Neural progenitor cell (in vitro differentiated cells): ENCODE results near the gene PIWIL4. TPM values are rescaled to one million over a fixed set of nuclear protein-coding genes. Genes with fewer than 3 reads are reported as not detected.

ENCODE experiments used
- DNase-seq: peaks from one replicate; pipeline ENCODE4 v3.0.0-alpha.2; 2016; ENCODE audit warnings: low spot score
- H2AFZ ChIP-seq: fragments of 200-600 bp; sonication (generic); replicated peaks from 2 replicates; pipeline ENCODE4 v1.6.1; 2016; ENCODE audit warnings: antibody characterized with exemption
- H3F3A ChIP-seq: fragments of 200-600 bp; sonication (generic); 2 replicates; pipeline ENCODE4 v1.6.1; 2016; ENCODE audit warnings: antibody characterized with exemption, low read depth
- H3K27ac ChIP-seq: fragments of 200-600 bp; sonication (generic); 2 replicates; pipeline ENCODE4 v1.5.1; 2016; ENCODE audit warnings: mild to moderate bottlenecking
- H3K27me3 ChIP-seq: fragments of 200-600 bp; sonication (generic); 2 replicates; pipeline ENCODE4 v1.6.1; 2016; ENCODE audit warnings: mild to moderate bottlenecking, moderate library complexity
- H3K36me3 ChIP-seq: fragments of 200-600 bp; sonication (generic); 2 replicates; pipeline ENCODE4 v1.5.1; 2016
- H3K4me1 ChIP-seq: fragments of 200-600 bp; sonication (generic); 2 replicates; pipeline ENCODE4 v1.6.1; 2016; ENCODE audit warnings: mixed run types
- H3K4me2 ChIP-seq: fragments of 200-600 bp; sonication (generic); 2 replicates; pipeline ENCODE4 v1.6.1; 2016
- H3K4me3 ChIP-seq: fragments of 200-600 bp; sonication (generic); 2 replicates; pipeline ENCODE4 v1.5.1; 2016
- H3K79me2 ChIP-seq: fragments of 200-600 bp; sonication (generic); 2 replicates; pipeline ENCODE4 v1.6.1; 2016; ENCODE audit warnings: low read depth
- H3K9ac ChIP-seq: fragments of 200-600 bp; sonication (generic); 2 replicates; pipeline ENCODE4 v1.6.1; 2016
- H3K9me3 ChIP-seq: fragments of 200-600 bp; sonication (generic); 2 replicates; pipeline ENCODE4 v1.5.1; 2016; ENCODE audit warnings: low read depth
- H4K20me1 ChIP-seq: fragments of 200-600 bp; sonication (generic); 2 replicates; pipeline ENCODE4 v1.6.1; 2016; ENCODE audit warnings: low read depth
- H3K27ac Mint-ChIP-seq: 3 replicates; pipeline ENCODE4 v1.8.0; 2021; ENCODE audit warnings: mixed read lengths
- H3K27me3 Mint-ChIP-seq: 2 replicates; pipeline ENCODE4 v1.8.0; 2022; ENCODE audit warnings: low read depth, mild to moderate bottlenecking, inconsistent platforms, moderate library complexity, mixed read lengths; ENCODE audit not compliant: insufficient read depth
- H3K36me3 Mint-ChIP-seq: 3 replicates; pipeline ENCODE4 v1.8.0; 2021; ENCODE audit warnings: mixed read lengths
- H3K4me1 Mint-ChIP-seq: 3 replicates; pipeline ENCODE4 v1.8.0; 2021; ENCODE audit warnings: mixed read lengths
- H3K4me3 Mint-ChIP-seq: 3 replicates; pipeline ENCODE4 v1.8.0; 2021; ENCODE audit warnings: mild to moderate bottlenecking, moderate library complexity, mixed read lengths
- H3K9me3 Mint-ChIP-seq: 3 replicates; pipeline ENCODE4 v1.8.0; 2020; ENCODE audit warnings: mixed read lengths
- EZH2 ChIP-seq: fragments of 200-600 bp; sonication (generic); IDR thresholded peaks from 2 replicates; pipeline ENCODE4 v1.6.1; 2017; ENCODE audit warnings: antibody characterized with exemption, mild to moderate bottlenecking, moderate library complexity
- EZH2phosphoT487 ChIP-seq: fragments of 200-600 bp; sonication (generic); IDR thresholded peaks from 2 replicates; pipeline ENCODE4 v1.6.1; 2017; ENCODE audit warnings: antibody characterized with exemption
- total RNA-seq: library from RNA; depleted of rRNA; stranded (reverse); fragments of >200 nt; gene quantifications from 2 replicates; pipeline ENCODE4 v1.2.3, GENCODE V29; 2015; ENCODE audit warnings: low replicate concordance
- TF ChIP-seq, protein P1 (sequence below): fragments of 200-600 bp; sonication (generic); IDR thresholded peaks from 2 replicates; pipeline ENCODE4 v1.5.1; 2017; ENCODE audit warnings: antibody characterized with exemption, mild to moderate bottlenecking

The PIWIL4 gene
- total RNA-seq, 1 donor from 2014 or later, result 1.3 TPM

DNA sequence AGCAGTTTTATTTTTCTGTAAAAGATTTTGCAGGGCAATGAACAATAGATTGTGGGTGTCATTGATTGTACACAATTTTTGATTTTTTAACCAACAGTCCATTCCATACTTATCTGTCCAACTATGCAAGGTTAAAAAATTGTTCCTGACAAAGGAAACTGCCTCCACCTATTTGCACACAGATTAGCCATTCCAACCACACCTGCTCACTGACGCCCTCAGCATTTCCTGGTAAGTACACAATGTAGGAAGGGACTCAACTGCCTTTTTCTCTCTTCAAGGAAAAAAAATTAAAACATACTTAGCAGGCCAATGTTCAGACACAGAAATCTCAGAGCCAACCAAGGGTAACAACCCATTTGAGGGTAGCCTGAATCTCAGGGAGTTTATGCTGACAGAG, 27.7 kb upstream of the PIWIL4 start:
- Histone ChIP-seq H3F3A (peaks cover 13% of the 10 kb centered on the region), H2AFZ (no peak overlapping the region), H3K4me3 (no peak overlapping the region), H3K4me2 (no peak overlapping the region), H3K9ac (no peak overlapping the region), H3K27ac (no peak overlapping the region), H3K9me3 (no peaks in the 10 kb centered on the region), H4K20me1 (no peaks in the 10 kb centered on the region), H3K27me3 (peaks cover 27% of the 10 kb centered on the region), H3K36me3 (no peaks in the 10 kb centered on the region), H3K79me2 (no peaks in the 10 kb centered on the region), H3K4me1 (peaks cover 5% of the 10 kb centered on the region)
- TF ChIP-seq EZH2 (no peak), EZH2phosphoT487 (no peak)
- TF ChIP-seq, protein P1, sequence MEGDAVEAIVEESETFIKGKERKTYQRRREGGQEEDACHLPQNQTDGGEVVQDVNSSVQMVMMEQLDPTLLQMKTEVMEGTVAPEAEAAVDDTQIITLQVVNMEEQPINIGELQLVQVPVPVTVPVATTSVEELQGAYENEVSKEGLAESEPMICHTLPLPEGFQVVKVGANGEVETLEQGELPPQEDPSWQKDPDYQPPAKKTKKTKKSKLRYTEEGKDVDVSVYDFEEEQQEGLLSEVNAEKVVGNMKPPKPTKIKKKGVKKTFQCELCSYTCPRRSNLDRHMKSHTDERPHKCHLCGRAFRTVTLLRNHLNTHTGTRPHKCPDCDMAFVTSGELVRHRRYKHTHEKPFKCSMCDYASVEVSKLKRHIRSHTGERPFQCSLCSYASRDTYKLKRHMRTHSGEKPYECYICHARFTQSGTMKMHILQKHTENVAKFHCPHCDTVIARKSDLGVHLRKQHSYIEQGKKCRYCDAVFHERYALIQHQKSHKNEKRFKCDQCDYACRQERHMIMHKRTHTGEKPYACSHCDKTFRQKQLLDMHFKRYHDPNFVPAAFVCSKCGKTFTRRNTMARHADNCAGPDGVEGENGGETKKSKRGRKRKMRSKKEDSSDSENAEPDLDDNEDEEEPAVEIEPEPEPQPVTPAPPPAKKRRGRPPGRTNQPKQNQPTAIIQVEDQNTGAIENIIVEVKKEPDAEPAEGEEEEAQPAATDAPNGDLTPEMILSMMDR, result no peak
- H3K36me3 Mint-ChIP-seq, result no peaks in the 10 kb centered on the region
- peaks cover 2% of the 10 kb centered on the region for H3K27me3 Mint-ChIP-seq
- no peak overlapping the region for H3K4me3 Mint-ChIP-seq
- H3K9me3 Mint-ChIP-seq, result peaks cover 3% of the 10 kb centered on the region
- no peak for DNase-seq
- peaks cover 8% of the 10 kb centered on the region for H3K4me1 Mint-ChIP-seq
- H3K27ac Mint-ChIP-seq, result no peak overlapping the region

DNA sequence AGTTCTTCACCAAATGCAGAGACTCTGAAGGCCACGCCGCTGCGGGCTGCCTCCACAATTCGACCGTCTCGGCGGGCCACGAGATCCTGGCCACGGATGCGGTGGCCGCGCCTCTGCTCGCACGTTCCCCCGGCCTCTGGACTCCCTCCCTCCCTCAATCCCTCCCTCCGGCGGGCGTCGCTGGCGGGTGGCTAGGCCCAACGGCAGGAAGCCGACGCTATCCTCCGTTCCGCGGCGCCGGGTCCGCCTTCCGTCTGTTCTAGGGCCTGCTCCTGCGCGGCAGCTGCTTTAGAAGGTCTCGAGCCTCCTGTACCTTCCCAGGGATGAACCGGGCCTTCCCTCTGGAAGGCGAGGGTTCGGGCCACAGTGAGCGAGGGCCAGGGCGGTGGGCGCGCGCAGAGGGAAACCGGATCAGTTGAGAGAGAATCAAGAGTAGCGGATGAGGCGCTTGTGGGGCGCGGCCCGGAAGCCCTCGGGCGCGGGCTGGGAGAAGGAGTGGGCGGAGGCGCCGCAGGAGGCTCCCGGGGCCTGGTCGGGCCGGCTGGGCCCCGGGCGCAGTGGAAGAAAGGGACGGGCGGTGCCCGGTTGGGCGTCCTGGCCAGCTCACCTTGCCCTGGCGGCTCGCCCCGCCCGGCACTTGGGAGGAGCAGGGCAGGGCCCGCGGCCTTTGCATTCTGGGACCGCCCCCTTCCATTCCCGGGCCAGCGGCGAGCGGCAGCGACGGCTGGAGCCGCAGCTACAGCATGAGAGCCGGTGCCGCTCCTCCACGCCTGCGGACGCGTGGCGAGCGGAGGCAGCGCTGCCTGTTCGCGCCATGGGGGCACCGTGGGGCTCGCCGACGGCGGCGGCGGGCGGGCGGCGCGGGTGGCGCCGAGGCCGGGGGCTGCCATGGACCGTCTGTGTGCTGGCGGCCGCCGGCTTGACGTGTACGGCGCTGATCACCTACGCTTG, 23.2 kb upstream of the PIWIL4 start, which contains the start of gene FUT4:
TSS of gene FUT4 (plus strand) at position 227 of the 951 bp plus-strand sequence. CDS start at position 440, 213 bp downstream.
- peak; percentile 94 for DNase-seq
- TF ChIP-seq EZH2phosphoT487, result no peak
- TF ChIP-seq EZH2, result no peak
- TF ChIP-seq, protein P1, result no peak
- Histone ChIP-seq H3K27me3 (peaks cover 61% of the 10 kb centered on the region), H3K4me2 (peak within 1 kb of the TSS; percentile 76), H3K79me2 (no peaks in the 10 kb centered on the region), H3K27ac (no peak within 1 kb of the TSS), H3F3A (peaks cover 17% of the 10 kb centered on the region), H3K4me1 (peaks cover 8% of the 10 kb centered on the region), H3K4me3 (peak within 1 kb of the TSS; percentile 52), H4K20me1 (no peaks in the 10 kb centered on the region), H3K36me3 (no peaks in the 10 kb centered on the region), H2AFZ (peak within 1 kb of the TSS; percentile 93), H3K9me3 (no peaks in the 10 kb centered on the region), H3K9ac (no peak within 1 kb of the TSS)
- H3K27ac Mint-ChIP-seq, result peak within 1 kb of the TSS; percentile 99
- no peaks in the 10 kb centered on the region for H3K36me3 Mint-ChIP-seq
- H3K27me3 Mint-ChIP-seq, result peaks cover 2% of the 10 kb centered on the region
- H3K4me3 Mint-ChIP-seq, result peak within 1 kb of the TSS; percentile 96
- H3K9me3 Mint-ChIP-seq, result peaks cover 3% of the 10 kb centered on the region
- peaks cover 14% of the 10 kb centered on the region for H3K4me1 Mint-ChIP-seq

DNA sequence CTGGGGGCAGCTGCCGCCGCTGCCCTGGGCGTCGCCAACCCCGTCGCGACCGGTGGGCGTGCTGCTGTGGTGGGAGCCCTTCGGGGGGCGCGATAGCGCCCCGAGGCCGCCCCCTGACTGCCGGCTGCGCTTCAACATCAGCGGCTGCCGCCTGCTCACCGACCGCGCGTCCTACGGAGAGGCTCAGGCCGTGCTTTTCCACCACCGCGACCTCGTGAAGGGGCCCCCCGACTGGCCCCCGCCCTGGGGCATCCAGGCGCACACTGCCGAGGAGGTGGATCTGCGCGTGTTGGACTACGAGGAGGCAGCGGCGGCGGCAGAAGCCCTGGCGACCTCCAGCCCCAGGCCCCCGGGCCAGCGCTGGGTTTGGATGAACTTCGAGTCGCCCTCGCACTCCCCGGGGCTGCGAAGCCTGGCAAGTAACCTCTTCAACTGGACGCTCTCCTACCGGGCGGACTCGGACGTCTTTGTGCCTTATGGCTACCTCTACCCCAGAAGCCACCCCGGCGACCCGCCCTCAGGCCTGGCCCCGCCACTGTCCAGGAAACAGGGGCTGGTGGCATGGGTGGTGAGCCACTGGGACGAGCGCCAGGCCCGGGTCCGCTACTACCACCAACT, 22.4 kb upstream of the PIWIL4 start:
- no peak for TF ChIP-seq EZH2phosphoT487
- TF ChIP-seq EZH2, result peak; percentile 51
- H3K27me3 ChIP-seq, result peaks cover 61% of the 10 kb centered on the region
- no peaks in the 10 kb centered on the region for H3K36me3 Mint-ChIP-seq

More for the DNA sequence above, 22.4 kb upstream of the PIWIL4 start:
- Histone ChIP-seq H4K20me1 (no peaks in the 10 kb centered on the region), H3K4me2 (peak overlapping the region; percentile 76), H3K9ac (no peak overlapping the region), H3F3A (peaks cover 17% of the 10 kb centered on the region), H3K27ac (no peak overlapping the region), H3K4me1 (peaks cover 8% of the 10 kb centered on the region), H3K36me3 (no peaks in the 10 kb centered on the region), H2AFZ (peak overlapping the region; percentile 93), H3K4me3 (peak overlapping the region; percentile 52), H3K79me2 (no peaks in the 10 kb centered on the region), H3K9me3 (no peaks in the 10 kb centered on the region)
- H3K4me3 Mint-ChIP-seq, result peak overlapping the region; percentile 78
- H3K27ac Mint-ChIP-seq, result no peak overlapping the region
- no peak for DNase-seq
- peaks cover 3% of the 10 kb centered on the region for H3K9me3 Mint-ChIP-seq
- peaks cover 2% of the 10 kb centered on the region for H3K27me3 Mint-ChIP-seq
- H3K4me1 Mint-ChIP-seq, result peaks cover 14% of the 10 kb centered on the region
